ENCODE measurements around the gene INAVA.

Gene INAVA

GRCh38 chr1:200873671-200874397, 20.9 kb upstream of the INAVA start:
- no peak overlapping the region for H2BK5ac ChIP-seq (ENCODE audit: low read depth, low read length, poor library complexity, severe bottlenecking)
- WGBS = 96% methylated on average over 63 of the region's 66 CpGs
- H3K23ac ChIP-seq (ENCODE audit: low read length in 2 of 2) = no peak overlapping the region
- no peak overlapping the region for H2BK120ac ChIP-seq (ENCODE audit: low read depth, low read length)
- H3K4me2 ChIP-seq (ENCODE audit: low read length, poor library complexity, severe bottlenecking) = no peak overlapping the region
- no peak overlapping the region for H2AFZ ChIP-seq (ENCODE audit: low read depth, low read length)
- H2AK5ac ChIP-seq (ENCODE audit: low read length, severe bottlenecking) = no peak overlapping the region
- no peak overlapping the region for H3K18ac ChIP-seq (ENCODE audit: low read depth in 1 of 2, low read length in 2 of 2)
- no peaks in the 10 kb centered on the region for H3K9me3 ChIP-seq (ENCODE audit: control insufficient read depth, low read length)
- no peak overlapping the region for H3K9ac ChIP-seq (ENCODE audit: low read length)
- peaks cover 3% of the 10 kb centered on the region for H3K4me1 ChIP-seq (ENCODE audit: control insufficient read depth, insufficient read depth, low read depth, low read length)
- H3K4ac ChIP-seq (ENCODE audit: low read depth in 1 of 2, low read length in 2 of 2) = no peak overlapping the region
- no peak for DNase-seq
- H4K91ac ChIP-seq (ENCODE audit: low read length) = no peak overlapping the region
- H3K14ac ChIP-seq (ENCODE audit: low read length in 2 of 2) = peak overlapping the region in 1 of 2 experiments; percentile 18
- H2BK12ac ChIP-seq (ENCODE audit: low read length in 2 of 2) = no peak overlapping the region
- peaks cover 0 to 8% of the 10 kb centered on the region in 2 experiments for H3K36me3 ChIP-seq (ENCODE audit: control insufficient read depth in 1 of 2, insufficient read depth in 2 of 2, low read depth in 1 of 2, low read length in 2 of 2)
- peaks cover 11 to 88% of the 10 kb centered on the region in 2 experiments for H3K27me3 ChIP-seq (ENCODE audit: control insufficient read depth in 1 of 2, insufficient read depth in 1 of 2, low read length in 2 of 2)
- no peak overlapping the region for H3K27ac ChIP-seq (ENCODE audit: low read length, poor library complexity, severe bottlenecking)
- no peak overlapping the region for H4K8ac ChIP-seq (ENCODE audit: low read length)
- H2BK15ac ChIP-seq (ENCODE audit: low read depth, poor library complexity, severe bottlenecking) = no peak overlapping the region
- H3K79me1 ChIP-seq (replicated peaks; ENCODE audit: low read length, poor library complexity, severe bottlenecking) = no peaks in the 10 kb centered on the region
- H3K4me3 ChIP-seq (ENCODE audit: insufficient read depth in 1 of 2, low read depth in 1 of 2, low read length in 2 of 2) = peak overlapping the region in 1 of 2 experiments; percentile 56

GRCh38 chr1:200874694-200875093, 20.0 kb upstream of the INAVA start:
- 74% methylated on average over 5 of the region's 6 CpGs for WGBS
- no peaks in the 10 kb centered on the region for H3K9me3 ChIP-seq (ENCODE audit: control insufficient read depth, low read length)

GRCh38 chr1:200875416-200875815, 19.3 kb upstream of the INAVA start:
- Histone ChIP-seq H2BK15ac (ENCODE audit: low read depth, poor library complexity, severe bottlenecking) (no peak overlapping the region), H2BK5ac (ENCODE audit: low read depth, low read length, poor library complexity, severe bottlenecking) (no peak overlapping the region), H3K4ac (ENCODE audit: low read depth in 1 of 2, low read length in 2 of 2) (no peak overlapping the region), H3K27ac (ENCODE audit: low read length, poor library complexity, severe bottlenecking) (no peak overlapping the region), H2BK120ac (ENCODE audit: low read depth, low read length) (no peak overlapping the region), H3K36me3 (ENCODE audit: control insufficient read depth in 1 of 2, insufficient read depth in 2 of 2, low read depth in 1 of 2, low read length in 2 of 2) (peaks cover 0 to 8% of the 10 kb centered on the region in 2 experiments), H4K91ac (ENCODE audit: low read length) (no peak overlapping the region), H2BK12ac (ENCODE audit: low read length in 2 of 2) (no peak overlapping the region), H3K18ac (ENCODE audit: low read depth in 1 of 2, low read length in 2 of 2) (no peak overlapping the region), H3K4me1 (ENCODE audit: control insufficient read depth, insufficient read depth, low read depth, low read length) (peaks cover 3% of the 10 kb centered on the region), H3K9me3 (ENCODE audit: control insufficient read depth, low read length) (no peaks in the 10 kb centered on the region), H3K79me1 (replicated peaks; ENCODE audit: low read length, poor library complexity, severe bottlenecking) (no peaks in the 10 kb centered on the region), H3K4me2 (ENCODE audit: low read length, poor library complexity, severe bottlenecking) (no peak overlapping the region), H3K27me3 (ENCODE audit: control insufficient read depth in 1 of 2, insufficient read depth in 1 of 2, low read length in 2 of 2) (peaks cover 8 to 84% of the 10 kb centered on the region in 2 experiments), H3K9ac (ENCODE audit: low read length) (no peak overlapping the region), H3K4me3 (ENCODE audit: insufficient read depth in 1 of 2, low read depth in 1 of 2, low read length in 2 of 2) (no peak overlapping the region), H2AFZ (ENCODE audit: low read depth, low read length) (no peak overlapping the region), H3K14ac (ENCODE audit: low read length in 2 of 2) (no peak overlapping the region), H3K23ac (ENCODE audit: low read length in 2 of 2) (no peak overlapping the region), H2AK5ac (ENCODE audit: low read length, severe bottlenecking) (no peak overlapping the region), H4K8ac (ENCODE audit: low read length) (no peak overlapping the region)
- 94% methylated on average over 5 of the region's 5 CpGs for WGBS
- DNase-seq = no peak

More at GRCh38 chr1:200874694-200875093, 20.0 kb upstream of the INAVA start:
- no peak overlapping the region for H2BK12ac ChIP-seq (ENCODE audit: low read length in 2 of 2)
- no peak overlapping the region for H4K8ac ChIP-seq (ENCODE audit: low read length)
- no peak overlapping the region for H3K4me2 ChIP-seq (ENCODE audit: low read length, poor library complexity, severe bottlenecking)
- H2BK15ac ChIP-seq (ENCODE audit: low read depth, poor library complexity, severe bottlenecking) = no peak overlapping the region
- no peak overlapping the region for H2AFZ ChIP-seq (ENCODE audit: low read depth, low read length)
- no peak overlapping the region for H2AK5ac ChIP-seq (ENCODE audit: low read length, severe bottlenecking)
- H3K27me3 ChIP-seq (ENCODE audit: control insufficient read depth in 1 of 2, insufficient read depth in 1 of 2, low read length in 2 of 2) = peaks cover 11 to 86% of the 10 kb centered on the region in 2 experiments
- no peak overlapping the region for H3K27ac ChIP-seq (ENCODE audit: low read length, poor library complexity, severe bottlenecking)
- no peak overlapping the region for H3K14ac ChIP-seq (ENCODE audit: low read length in 2 of 2)
- no peak overlapping the region for H3K9ac ChIP-seq (ENCODE audit: low read length)
- H3K36me3 ChIP-seq (ENCODE audit: control insufficient read depth in 1 of 2, insufficient read depth in 2 of 2, low read depth in 1 of 2, low read length in 2 of 2) = peaks cover 0 to 8% of the 10 kb centered on the region in 2 experiments
- H3K23ac ChIP-seq (ENCODE audit: low read length in 2 of 2) = no peak overlapping the region
- no peak overlapping the region for H3K18ac ChIP-seq (ENCODE audit: low read depth in 1 of 2, low read length in 2 of 2)
- no peak overlapping the region for H2BK5ac ChIP-seq (ENCODE audit: low read depth, low read length, poor library complexity, severe bottlenecking)
- no peak overlapping the region for H2BK120ac ChIP-seq (ENCODE audit: low read depth, low read length)
- H3K4me1 ChIP-seq (ENCODE audit: control insufficient read depth, insufficient read depth, low read depth, low read length) = peaks cover 3% of the 10 kb centered on the region
- DNase-seq = no peak
- H3K4me3 ChIP-seq (ENCODE audit: insufficient read depth in 1 of 2, low read depth in 1 of 2, low read length in 2 of 2) = no peak overlapping the region
- H4K91ac ChIP-seq (ENCODE audit: low read length) = no peak overlapping the region
- H3K4ac ChIP-seq (ENCODE audit: low read depth in 1 of 2, low read length in 2 of 2) = no peak overlapping the region
- no peaks in the 10 kb centered on the region for H3K79me1 ChIP-seq (replicated peaks; ENCODE audit: low read length, poor library complexity, severe bottlenecking)

GRCh38 chr1:200877010-200877409, 17.7 kb upstream of the INAVA start:
- Histone ChIP-seq H3K79me1 (replicated peaks; ENCODE audit: low read length, poor library complexity, severe bottlenecking) (no peaks in the 10 kb centered on the region), H4K8ac (ENCODE audit: low read length) (no peak overlapping the region), H2BK12ac (ENCODE audit: low read length in 2 of 2) (no peak overlapping the region), H2BK5ac (ENCODE audit: low read depth, low read length, poor library complexity, severe bottlenecking) (no peak overlapping the region), H3K27me3 (ENCODE audit: control insufficient read depth in 1 of 2, insufficient read depth in 1 of 2, low read length in 2 of 2) (peaks cover 3 to 71% of the 10 kb centered on the region in 2 experiments), H4K91ac (ENCODE audit: low read length) (no peak overlapping the region), H3K36me3 (ENCODE audit: control insufficient read depth in 1 of 2, insufficient read depth in 2 of 2, low read depth in 1 of 2, low read length in 2 of 2) (peaks cover 0 to 8% of the 10 kb centered on the region in 2 experiments), H3K18ac (ENCODE audit: low read depth in 1 of 2, low read length in 2 of 2) (no peak overlapping the region), H3K14ac (ENCODE audit: low read length in 2 of 2) (no peak overlapping the region), H2AFZ (ENCODE audit: low read depth, low read length) (no peak overlapping the region), H3K27ac (ENCODE audit: low read length, poor library complexity, severe bottlenecking) (no peak overlapping the region), H3K4me3 (ENCODE audit: insufficient read depth in 1 of 2, low read depth in 1 of 2, low read length in 2 of 2) (no peak overlapping the region), H2BK15ac (ENCODE audit: low read depth, poor library complexity, severe bottlenecking) (no peak overlapping the region), H2BK120ac (ENCODE audit: low read depth, low read length) (no peak overlapping the region), H3K9ac (ENCODE audit: low read length) (no peak overlapping the region), H3K4ac (ENCODE audit: low read depth in 1 of 2, low read length in 2 of 2) (no peak overlapping the region), H3K4me2 (ENCODE audit: low read length, poor library complexity, severe bottlenecking) (no peak overlapping the region), H3K23ac (ENCODE audit: low read length in 2 of 2) (no peak overlapping the region), H3K9me3 (ENCODE audit: control insufficient read depth, low read length) (no peaks in the 10 kb centered on the region), H3K4me1 (ENCODE audit: control insufficient read depth, insufficient read depth, low read depth, low read length) (peaks cover 3% of the 10 kb centered on the region), H2AK5ac (ENCODE audit: low read length, severe bottlenecking) (no peak overlapping the region)
- no peak for DNase-seq
- WGBS = 84% methylated on average over 3 of the region's 3 CpGs
